ENCODE measurements around the gene PRKN.

PRKN gene

GRCh38 chr6:161798844-161799394 is 928.6 kb downstream of the PRKN start:
- DNase-seq (ENCODE audit: low read depth), result peak; percentile 11

- DNase-seq (ENCODE audit: low read depth), result no peak
Measured at GRCh38 chr6:161796681-161797080, 930.9 kb downstream of the PRKN start.

- DNase-seq (ENCODE audit: low read depth), result no peak
Measured at GRCh38 chr6:161792851-161793493, 934.6 kb downstream of the PRKN start.

GRCh38 chr6:161788531-161788930 is 939.0 kb downstream of the PRKN start:
- no peak for DNase-seq (ENCODE audit: low read depth)

GRCh38 chr6:161772176-161772575 is 955.4 kb downstream of the PRKN start:
- DNase-seq (ENCODE audit: low read depth), result no peak

- no peak for DNase-seq (ENCODE audit: low read depth)
Measured at GRCh38 chr6:161761966-161762365, 965.6 kb downstream of the PRKN start.

GRCh38 chr6:161755080-161755479 is 972.5 kb downstream of the PRKN start:
- DNase-seq (ENCODE audit: low read depth), result no peak

- no peak for DNase-seq (ENCODE audit: low read depth)
Measured at GRCh38 chr6:161750686-161751085, 976.9 kb downstream of the PRKN start.

- no peak for DNase-seq (ENCODE audit: low read depth)
Measured at GRCh38 chr6:161749576-161749975, 978.0 kb downstream of the PRKN start.

GRCh38 chr6:161748535-161749416 is 978.8 kb downstream of the PRKN start:
- no peak for DNase-seq (ENCODE audit: low read depth)

GRCh38 chr6:161747506-161747905 is 980.1 kb downstream of the PRKN start:
- DNase-seq (ENCODE audit: low read depth), result no peak

- no peak for DNase-seq (ENCODE audit: low read depth)
Measured at GRCh38 chr6:161745594-161746141, 981.9 kb downstream of the PRKN start.

GRCh38 chr6:161745128-161745527 is 982.4 kb downstream of the PRKN start:
- no peak for DNase-seq (ENCODE audit: low read depth)

- DNase-seq (ENCODE audit: low read depth), result no peak
Measured at GRCh38 chr6:161744211-161745067, 983.1 kb downstream of the PRKN start.

GRCh38 chr6:161743509-161744178 is 983.9 kb downstream of the PRKN start:
- DNase-seq (ENCODE audit: low read depth), result no peak

- DNase-seq (ENCODE audit: low read depth), result no peak
Measured at GRCh38 chr6:161740486-161740885, 987.1 kb downstream of the PRKN start.

GRCh38 chr6:161736781-161737292 is 990.7 kb downstream of the PRKN start:
- no peak for DNase-seq (ENCODE audit: low read depth)

GRCh38 chr6:161736326-161736725 is 991.2 kb downstream of the PRKN start:
- no peak for DNase-seq (ENCODE audit: low read depth)

- no peak for DNase-seq (ENCODE audit: low read depth)
Measured at GRCh38 chr6:161732594-161732993, 995.0 kb downstream of the PRKN start.

GRCh38 chr6:161727083-161727833 is 1000.3 kb downstream of the PRKN start:
- DNase-seq (ENCODE audit: low read depth), result no peak

Data from CMK (cell line).